Pancreas (tissue), 10 donors: ENCODE measurements around the gene AMACR. TPM values are rescaled to one million over a fixed set of nuclear protein-coding genes. Genes with fewer than 3 reads are reported as not detected.

Source experiments
- ATAC-seq, 4 donors: fragments of 200-7000 bp; cut with Tn5 transposase; one replicate each; pipeline versions ENCODE4 v1.8.0 to v1.9.1; 2020; ENCODE audit warnings: mild to moderate bottlenecking in 4 of 4, moderate library complexity in 4 of 4
- DNase-seq, 6 donors: peaks; one replicate each; pipeline ENCODE4 v3.0.0-alpha.2; 2020
- FAIRE-seq: peaks from 2 replicates; lab custom pipeline; 2012; peaks lifted over from hg19 to GRCh38; lab: Jason Lieb, UNC
- H3K27ac ChIP-seq, 4 donors: fragments of 200-600 bp; sonication (generic); 1 replicate in 3 of 4; 2 replicates in 1 of 4; pipeline versions ENCODE4 v1.5.0 to v1.8.0; 2020
- H3K27me3 ChIP-seq, 4 donors: fragments of 200-600 bp; one replicate each; pipeline ENCODE4 v1.8.0; 2021
- H3K36me3 ChIP-seq, 3 donors: fragments of 200-600 bp; sonication (generic) in 1 of 3; one replicate each; pipeline versions ENCODE4 v1.5.0 to v1.8.0; 2020 to 2021
- H3K4me1 ChIP-seq, 3 donors: fragments of 200-600 bp; one replicate each; pipeline ENCODE4 v1.8.0; 2021
- H3K4me3 ChIP-seq, 4 donors: fragments of 200-600 bp; sonication (generic) in 2 of 4; one replicate each; pipeline versions ENCODE4 v1.5.0 to v1.8.0; 2020 to 2021
- H3K9me3 ChIP-seq, 4 donors: fragments of 200-600 bp; one replicate each; pipeline ENCODE4 v1.8.0; 2021
- CTCF ChIP-seq, 4 donors: fragments of 200-600 bp; sonication (generic) in 3 of 4; IDR thresholded peaks; one replicate each; pipeline versions ENCODE4 v1.5.0 to v1.8.0; 2021; ENCODE audit warnings: antibody characterized with exemption in 4 of 4
- WGBS, 2 donors: extraction: QIAGEN DNeasy Blood & Tissue Kit; methylation state at CpG; one replicate each; pipeline ENCODE4 v1.1.7; 2013; 5-methylcytosine and 5-hydroxymethylcytosine counted together
- intact Hi-C, 3 donors: fragments of 100-400 bp; cut with DNase I; formaldehyde crosslinking; loops; one replicate each; pipeline versions ENCODE4 v1.11.1 to v1.14.2; 2022
- polyA plus RNA-seq, 2 donors: library from polyadenylated mRNA; stranded (reverse); fragments of 200-250 nt; gene quantifications; one replicate each; pipeline ENCODE4 v1.2.3, GENCODE V29; 2013
- total RNA-seq, 6 donors: library from RNA; stranded (reverse); fragmentation: NEBNext Ultra II Directional in 4 of 6; extraction: Animal tissue kit (Norgen Biotek cat#: 25700) in 4 of 6; gene quantifications; one replicate each; pipeline versions ENCODE4 v1.2.1 to v1.2.4, GENCODE V29; 2021 to 2023
- donor health status: healthy with polysubstance abuse.
- donor health status: DM: no; HTN: no; CAD: no; lungs with moderate emphysema.
- donor health status: DM: no; HTN: no; CAD: no.
- donor health status: control.
- donor health status: control.
- donor health status: Bipolar disorder and iron deficiency.
- donor health status: DM: yes; HTN: yes; CAD: no.
- donor health status: DM: no; HTN: no; CAD: no.
- donor health status: DM: no; HTN: no; CAD: no.
- donor health status: DM: yes; HTN: yes; CAD: no.

AMACR gene
- total and polyA plus RNA-seq, 8 donors: 4.4 to 15.1 (median 10.1) TPM

DNA sequence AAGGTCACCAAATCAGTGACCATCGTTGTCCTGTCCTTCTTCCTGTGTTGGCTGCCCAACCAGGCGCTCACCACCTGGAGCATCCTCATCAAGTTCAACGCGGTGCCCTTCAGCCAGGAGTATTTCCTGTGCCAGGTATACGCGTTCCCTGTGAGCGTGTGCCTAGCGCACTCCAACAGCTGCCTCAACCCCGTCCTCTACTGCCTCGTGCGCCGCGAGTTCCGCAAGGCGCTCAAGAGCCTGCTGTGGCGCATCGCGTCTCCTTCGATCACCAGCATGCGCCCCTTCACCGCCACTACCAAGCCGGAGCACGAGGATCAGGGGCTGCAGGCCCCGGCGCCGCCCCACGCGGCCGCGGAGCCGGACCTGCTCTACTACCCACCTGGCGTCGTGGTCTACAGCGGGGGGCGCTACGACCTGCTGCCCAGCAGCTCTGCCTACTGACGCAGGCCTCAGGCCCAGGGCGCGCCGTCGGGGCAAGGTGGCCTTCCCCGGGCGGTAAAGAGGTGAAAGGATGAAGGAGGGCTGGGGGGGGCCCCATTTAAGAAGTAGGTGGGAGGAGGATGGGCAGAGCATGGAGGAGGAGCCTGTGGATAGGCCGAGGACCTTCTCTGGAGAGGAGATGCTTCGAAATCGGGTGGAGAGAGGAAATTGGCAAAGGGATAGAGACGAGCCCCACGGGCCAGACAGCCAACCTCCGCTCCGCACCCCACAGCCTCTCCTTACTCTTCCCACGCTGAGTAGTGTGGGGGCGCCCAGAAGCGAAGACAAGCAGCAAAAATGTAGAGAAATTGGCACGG, 69.9 kb downstream of the AMACR start:
- ATAC-seq (no peak), FAIRE-seq (no peak), DNase-seq (peak in 2 of 6 donors; percentile 51 to 56)
- Histone ChIP-seq H3K36me3 (no peaks in the 10 kb centered on the region), H3K4me1 (no peaks in the 10 kb centered on the region), H3K9me3 (no peaks in the 10 kb centered on the region), H3K27me3 (peaks cover 0 to 23% (median 7%) of the 10 kb centered on the region in 4 donors), H3K4me3 (no peak overlapping the region), H3K27ac (no peak overlapping the region)
- 23 to 28% methylated on average over 54 of the region's 54 CpGs for WGBS, 2 donors
- intact Hi-C loops: loop anchor here in 2 of 3 donors (10.0 kb wide), 2 partner anchors 463 to 503 kb away; no protein-coding TSS in a partner anchor
- no peak for TF ChIP-seq CTCF (IDR thresholded peaks at IDR 0.05)

DNA sequence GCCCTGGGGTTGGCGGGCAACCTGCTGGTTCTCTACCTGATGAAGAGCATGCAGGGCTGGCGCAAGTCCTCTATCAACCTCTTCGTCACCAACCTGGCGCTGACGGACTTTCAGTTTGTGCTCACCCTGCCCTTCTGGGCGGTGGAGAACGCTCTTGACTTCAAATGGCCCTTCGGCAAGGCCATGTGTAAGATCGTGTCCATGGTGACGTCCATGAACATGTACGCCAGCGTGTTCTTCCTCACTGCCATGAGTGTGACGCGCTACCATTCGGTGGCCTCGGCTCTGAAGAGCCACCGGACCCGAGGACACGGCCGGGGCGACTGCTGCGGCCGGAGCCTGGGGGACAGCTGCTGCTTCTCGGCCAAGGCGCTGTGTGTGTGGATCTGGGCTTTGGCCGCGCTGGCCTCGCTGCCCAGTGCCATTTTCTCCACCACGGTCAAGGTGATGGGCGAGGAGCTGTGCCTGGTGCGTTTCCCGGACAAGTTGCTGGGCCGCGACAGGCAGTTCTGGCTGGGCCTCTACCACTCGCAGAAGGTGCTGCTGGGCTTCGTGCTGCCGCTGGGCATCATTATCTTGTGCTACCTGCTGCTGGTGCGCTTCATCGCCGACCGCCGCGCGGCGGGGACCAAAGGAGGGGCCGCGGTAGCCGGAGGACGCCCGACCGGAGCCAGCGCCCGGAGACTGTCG, 70.7 kb downstream of the AMACR start:
- FAIRE-seq: no peak
- Histone ChIP-seq H3K36me3 (no peaks in the 10 kb centered on the region), H3K4me1 (no peaks in the 10 kb centered on the region), H3K27ac (no peak overlapping the region), H3K27me3 (peaks cover 0 to 23% (median 7%) of the 10 kb centered on the region in 4 donors), H3K4me3 (peak overlapping the region in 2 of 4 donors; percentile 16 to 41), H3K9me3 (no peaks in the 10 kb centered on the region)
- peak in 2 of 6 donors; percentile 54 to 55 for DNase-seq
- 28 to 38% methylated on average over 54 of the region's 54 CpGs for WGBS, 2 donors
- no peak for TF ChIP-seq CTCF (IDR thresholded peaks at IDR 0.05)
- ATAC-seq: no peak
- intact Hi-C loops: loop anchor here in 2 of 3 donors (10.0 kb wide), 2 partner anchors 462 to 502 kb away; no protein-coding TSS in a partner anchor

DNA sequence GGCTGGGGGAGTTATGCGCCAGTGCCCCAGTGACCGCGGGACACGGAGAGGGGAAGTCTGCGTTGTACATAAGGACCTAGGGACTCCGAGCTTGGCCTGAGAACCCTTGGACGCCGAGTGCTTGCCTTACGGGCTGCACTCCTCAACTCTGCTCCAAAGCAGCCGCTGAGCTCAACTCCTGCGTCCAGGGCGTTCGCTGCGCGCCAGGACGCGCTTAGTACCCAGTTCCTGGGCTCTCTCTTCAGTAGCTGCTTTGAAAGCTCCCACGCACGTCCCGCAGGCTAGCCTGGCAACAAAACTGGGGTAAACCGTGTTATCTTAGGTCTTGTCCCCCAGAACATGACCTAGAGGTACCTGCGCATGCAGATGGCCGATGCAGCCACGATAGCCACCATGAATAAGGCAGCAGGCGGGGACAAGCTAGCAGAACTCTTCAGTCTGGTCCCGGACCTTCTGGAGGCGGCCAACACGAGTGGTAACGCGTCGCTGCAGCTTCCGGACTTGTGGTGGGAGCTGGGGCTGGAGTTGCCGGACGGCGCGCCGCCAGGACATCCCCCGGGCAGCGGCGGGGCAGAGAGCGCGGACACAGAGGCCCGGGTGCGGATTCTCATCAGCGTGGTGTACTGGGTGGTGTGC, 71.4 kb downstream of the AMACR start, which contains the start of gene RXFP3:
TSS of gene RXFP3 (plus strand) at position 6 of the 636 bp plus-strand sequence. CDS start at position 361, 355 bp downstream.
- Histone ChIP-seq H3K4me3 (peak within 1 kb of the TSS in 3 of 4 donors; percentile 7 to 41 (median 16)), H3K27me3 (peaks cover 0 to 23% (median 7%) of the 10 kb centered on the region in 4 donors), H3K9me3 (no peaks in the 10 kb centered on the region), H3K27ac (no peak within 1 kb of the TSS), H3K4me1 (no peaks in the 10 kb centered on the region), H3K36me3 (no peaks in the 10 kb centered on the region)
- FAIRE-seq: no peak
- peak; percentile 34 to 66 (median 63) for ATAC-seq
- DNase-seq: peak in 4 of 6 donors; percentile 12 to 68 (median 38)
- intact Hi-C loops: loop anchor here in 2 of 3 donors (10.0 kb wide), 2 partner anchors 462 to 502 kb away; no protein-coding TSS in a partner anchor
- no peak for TF ChIP-seq CTCF (IDR thresholded peaks at IDR 0.05)
- 5 to 6% methylated on average over 45 of the region's 45 CpGs for WGBS, 2 donors

Other genes with a start within 250 kb of the AMACR start
- 1 to 10 TPM in 2 of 6 donors, under 1 TPM in 4; 0.31 to 4.2 (median 0.60) TPM for gene ADAMTS12, start 116.1 kb downstream of the AMACR start, total RNA-seq
- gene ADAMTS12, start 116.1 kb downstream of the AMACR start, polyA plus RNA-seq: under 1 TPM; 0.34 to 0.42 TPM
- gene RXFP3, start 71.7 kb downstream of the AMACR start, total RNA-seq: under 1 TPM in 2 of 6 donors, not detected in 4; 0.09 TPM
- under 1 TPM in 1 of 2 donors, not detected in 1; 0.16 TPM for gene RXFP3, start 71.7 kb downstream of the AMACR start, polyA plus RNA-seq
- gene SLC45A2, start 23.4 kb downstream of the AMACR start, total RNA-seq: under 1 TPM in 2 of 6 donors, not detected in 4; 0.18 to 0.20 TPM
- under 1 TPM; 0.08 to 0.26 TPM for gene SLC45A2, start 23.4 kb downstream of the AMACR start, polyA plus RNA-seq
- gene C1QTNF3, start 35.2 kb upstream of the AMACR start, total RNA-seq: 1 to 10 TPM; 2.0 to 6.8 (median 3.0) TPM
- 10 to 100 TPM in 1 of 2 donors, 1 to 10 TPM in 1; 8.5 to 11.7 TPM for gene C1QTNF3, start 35.2 kb upstream of the AMACR start, polyA plus RNA-seq